Neural progenitor cell (in vitro differentiated cells): Measurements from ENCODE around the gene RAD51B. TPM values are rescaled to one million over a fixed set of nuclear protein-coding genes. Genes with fewer than 3 reads are reported as not detected.

Source experiments
- DNase-seq: peaks from one replicate; pipeline ENCODE4 v3.0.0-alpha.2; 2016; ENCODE audit warnings: low spot score
- H2AFZ ChIP-seq: fragments of 200-600 bp; sonication (generic); replicated peaks from 2 replicates; pipeline ENCODE4 v1.6.1; 2016; ENCODE audit warnings: antibody characterized with exemption
- H3F3A ChIP-seq: fragments of 200-600 bp; sonication (generic); 2 replicates; pipeline ENCODE4 v1.6.1; 2016; ENCODE audit warnings: antibody characterized with exemption, low read depth
- H3K27ac ChIP-seq: fragments of 200-600 bp; sonication (generic); 2 replicates; pipeline ENCODE4 v1.5.1; 2016; ENCODE audit warnings: mild to moderate bottlenecking
- H3K27me3 ChIP-seq: fragments of 200-600 bp; sonication (generic); 2 replicates; pipeline ENCODE4 v1.6.1; 2016; ENCODE audit warnings: mild to moderate bottlenecking, moderate library complexity
- H3K36me3 ChIP-seq: fragments of 200-600 bp; sonication (generic); 2 replicates; pipeline ENCODE4 v1.5.1; 2016
- H3K4me1 ChIP-seq: fragments of 200-600 bp; sonication (generic); 2 replicates; pipeline ENCODE4 v1.6.1; 2016; ENCODE audit warnings: mixed run types
- H3K4me2 ChIP-seq: fragments of 200-600 bp; sonication (generic); 2 replicates; pipeline ENCODE4 v1.6.1; 2016
- H3K4me3 ChIP-seq: fragments of 200-600 bp; sonication (generic); 2 replicates; pipeline ENCODE4 v1.5.1; 2016
- H3K79me2 ChIP-seq: fragments of 200-600 bp; sonication (generic); 2 replicates; pipeline ENCODE4 v1.6.1; 2016; ENCODE audit warnings: low read depth
- H3K9ac ChIP-seq: fragments of 200-600 bp; sonication (generic); 2 replicates; pipeline ENCODE4 v1.6.1; 2016
- H3K9me3 ChIP-seq: fragments of 200-600 bp; sonication (generic); 2 replicates; pipeline ENCODE4 v1.5.1; 2016; ENCODE audit warnings: low read depth
- H4K20me1 ChIP-seq: fragments of 200-600 bp; sonication (generic); 2 replicates; pipeline ENCODE4 v1.6.1; 2016; ENCODE audit warnings: low read depth
- H3K27ac Mint-ChIP-seq: 3 replicates; pipeline ENCODE4 v1.8.0; 2021; ENCODE audit warnings: mixed read lengths
- H3K27me3 Mint-ChIP-seq: 2 replicates; pipeline ENCODE4 v1.8.0; 2022; ENCODE audit warnings: low read depth, mild to moderate bottlenecking, inconsistent platforms, moderate library complexity, mixed read lengths; ENCODE audit not compliant: insufficient read depth
- H3K36me3 Mint-ChIP-seq: 3 replicates; pipeline ENCODE4 v1.8.0; 2021; ENCODE audit warnings: mixed read lengths
- H3K4me1 Mint-ChIP-seq: 3 replicates; pipeline ENCODE4 v1.8.0; 2021; ENCODE audit warnings: mixed read lengths
- H3K4me3 Mint-ChIP-seq: 3 replicates; pipeline ENCODE4 v1.8.0; 2021; ENCODE audit warnings: mild to moderate bottlenecking, moderate library complexity, mixed read lengths
- H3K9me3 Mint-ChIP-seq: 3 replicates; pipeline ENCODE4 v1.8.0; 2020; ENCODE audit warnings: mixed read lengths
- CTCF ChIP-seq: fragments of 200-600 bp; sonication (generic); IDR thresholded peaks from 2 replicates; pipeline ENCODE4 v1.5.1; 2017; ENCODE audit warnings: antibody characterized with exemption, mild to moderate bottlenecking
- EZH2 ChIP-seq: fragments of 200-600 bp; sonication (generic); IDR thresholded peaks from 2 replicates; pipeline ENCODE4 v1.6.1; 2017; ENCODE audit warnings: antibody characterized with exemption, mild to moderate bottlenecking, moderate library complexity
- EZH2phosphoT487 ChIP-seq: fragments of 200-600 bp; sonication (generic); IDR thresholded peaks from 2 replicates; pipeline ENCODE4 v1.6.1; 2017; ENCODE audit warnings: antibody characterized with exemption
- total RNA-seq: library from RNA; depleted of rRNA; stranded (reverse); fragments of >200 nt; gene quantifications from 2 replicates; pipeline ENCODE4 v1.2.3, GENCODE V29; 2015; ENCODE audit warnings: low replicate concordance

Gene RAD51B
- total RNA-seq, 1 donor from 2014 or later = 50.5 TPM

GRCh38 chr14:67938071-67938470 lies 118.5 kb downstream of the RAD51B start:
- H3K4me1 Mint-ChIP-seq = peaks cover 63% of the 10 kb centered on the region
- peaks cover 50% of the 10 kb centered on the region for H3F3A ChIP-seq
- no peak overlapping the region for H3K27ac Mint-ChIP-seq

GRCh38 chr14:67940486-67941455 lies 121.2 kb downstream of the RAD51B start:
- Histone ChIP-seq H3K9ac (no peak overlapping the region), H3K27ac (peak overlapping the region; percentile 85), H3K4me3 (peak overlapping the region; percentile 21), H3K79me2 (no peaks in the 10 kb centered on the region), H4K20me1 (peaks cover 3% of the 10 kb centered on the region), H3K4me2 (peak overlapping the region; percentile 69), H3K36me3 (no peaks in the 10 kb centered on the region), H3K27me3 (no peaks in the 10 kb centered on the region), H3F3A (peaks cover 24% of the 10 kb centered on the region), H2AFZ (no peak overlapping the region), H3K4me1 (peaks cover 57% of the 10 kb centered on the region), H3K9me3 (no peaks in the 10 kb centered on the region)
- Mint-ChIP-seq H3K27me3 (no peaks in the 10 kb centered on the region), H3K4me3 (peak overlapping the region; percentile 65), H3K9me3 (no peaks in the 10 kb centered on the region), H3K36me3 (peaks cover 2% of the 10 kb centered on the region), H3K27ac (peak overlapping the region; percentile 99), H3K4me1 (peaks cover 62% of the 10 kb centered on the region)
- no peak for TF ChIP-seq EZH2
- TF ChIP-seq EZH2phosphoT487 = no peak
- TF ChIP-seq CTCF = no peak
- DNase-seq = peak; percentile 44

More at GRCh38 chr14:67938071-67938470, 118.5 kb downstream of the RAD51B start:
- Mint-ChIP-seq H3K36me3 (peaks cover 2% of the 10 kb centered on the region), H3K4me3 (no peak overlapping the region), H3K9me3 (no peaks in the 10 kb centered on the region), H3K27me3 (no peaks in the 10 kb centered on the region)
- Histone ChIP-seq H3K9me3 (no peaks in the 10 kb centered on the region), H4K20me1 (peaks cover 3% of the 10 kb centered on the region), H3K27ac (no peak overlapping the region), H3K36me3 (no peaks in the 10 kb centered on the region), H3K27me3 (no peaks in the 10 kb centered on the region), H3K79me2 (no peaks in the 10 kb centered on the region), H3K4me3 (no peak overlapping the region), H2AFZ (no peak overlapping the region), H3K4me2 (peak overlapping the region; percentile 26), H3K4me1 (peaks cover 68% of the 10 kb centered on the region), H3K9ac (no peak overlapping the region)
- no peak for DNase-seq
- TF ChIP-seq EZH2 = no peak
- TF ChIP-seq CTCF = no peak
- no peak for TF ChIP-seq EZH2phosphoT487

GRCh38 chr14:67941456-67942018 lies 122.0 kb downstream of the RAD51B start:
- Histone ChIP-seq H3K79me2 (no peaks in the 10 kb centered on the region), H3K4me1 (peaks cover 57% of the 10 kb centered on the region), H3K9me3 (no peaks in the 10 kb centered on the region), H3K4me3 (peak overlapping the region; percentile 21), H3K36me3 (no peaks in the 10 kb centered on the region), H3K27ac (peak overlapping the region; percentile 85), H3K9ac (no peak overlapping the region), H2AFZ (no peak overlapping the region), H3K27me3 (no peaks in the 10 kb centered on the region), H3K4me2 (peak overlapping the region; percentile 69), H3F3A (peaks cover 24% of the 10 kb centered on the region), H4K20me1 (peaks cover 3% of the 10 kb centered on the region)
- Mint-ChIP-seq H3K27me3 (no peaks in the 10 kb centered on the region), H3K27ac (peak overlapping the region; percentile 99), H3K4me1 (peaks cover 62% of the 10 kb centered on the region), H3K9me3 (no peaks in the 10 kb centered on the region), H3K4me3 (peak overlapping the region; percentile 65), H3K36me3 (peaks cover 2% of the 10 kb centered on the region)
- DNase-seq = peak; percentile 49
- TF ChIP-seq CTCF (no peak), EZH2 (no peak), EZH2phosphoT487 (no peak)
